Sigmoid colon (tissue), 4 donors: ENCODE measurements around the gene APOBEC3B.

Experiments used
- POLR2A ChIP-seq, 2 donors: fragments of 450-650 bp; IDR thresholded peaks; one replicate each; pipeline ENCODE4 v1.6.1; 2016; ENCODE audit warnings: antibody characterized with exemption in 2 of 2, mild to moderate bottlenecking in 2 of 2, moderate library complexity in 2 of 2
- POLR2AphosphoS5 ChIP-seq, 4 donors: sonication (generic); formaldehyde crosslinking; IDR thresholded peaks; one replicate each; pipeline ENCODE4 v1.6.1; 2017; ENCODE audit warnings: antibody characterized with exemption in 4 of 4
- TF ChIP-seq, protein P1 (sequence below), 4 experiments: fragments of 450-650 bp in 3 of 4; fragments of 200-600 bp in 1 of 4; IDR thresholded peaks; one replicate each; pipeline ENCODE4 v1.5.1; 2016 to 2019; ENCODE audit warnings: antibody characterized with exemption in 4 of 4, mild to moderate bottlenecking in 3 of 4, moderate library complexity in 2 of 4

DNA sequence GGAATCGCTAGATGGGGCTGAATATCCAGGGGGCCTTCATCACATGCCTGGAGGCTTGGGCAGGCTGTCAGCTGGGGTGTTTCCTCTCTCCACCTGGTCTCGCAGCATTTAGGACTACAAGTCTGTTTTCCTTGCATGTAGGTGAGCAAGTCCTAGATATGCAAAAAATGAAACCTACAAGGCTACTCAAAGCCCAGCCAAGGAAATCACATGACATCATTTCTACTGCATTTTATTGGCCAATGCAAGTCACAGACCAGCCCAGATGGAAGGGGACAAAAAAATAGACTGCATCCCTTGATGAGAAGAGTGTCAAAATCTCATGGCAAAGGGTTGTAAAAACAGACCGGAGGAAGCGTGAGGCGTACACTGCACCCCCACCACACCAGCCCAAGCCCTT lies 9.6 kb upstream of the APOBEC3B start:
- TF ChIP-seq POLR2A (IDR thresholded peaks at IDR 0.05), result no peak
- TF ChIP-seq, protein P1, sequence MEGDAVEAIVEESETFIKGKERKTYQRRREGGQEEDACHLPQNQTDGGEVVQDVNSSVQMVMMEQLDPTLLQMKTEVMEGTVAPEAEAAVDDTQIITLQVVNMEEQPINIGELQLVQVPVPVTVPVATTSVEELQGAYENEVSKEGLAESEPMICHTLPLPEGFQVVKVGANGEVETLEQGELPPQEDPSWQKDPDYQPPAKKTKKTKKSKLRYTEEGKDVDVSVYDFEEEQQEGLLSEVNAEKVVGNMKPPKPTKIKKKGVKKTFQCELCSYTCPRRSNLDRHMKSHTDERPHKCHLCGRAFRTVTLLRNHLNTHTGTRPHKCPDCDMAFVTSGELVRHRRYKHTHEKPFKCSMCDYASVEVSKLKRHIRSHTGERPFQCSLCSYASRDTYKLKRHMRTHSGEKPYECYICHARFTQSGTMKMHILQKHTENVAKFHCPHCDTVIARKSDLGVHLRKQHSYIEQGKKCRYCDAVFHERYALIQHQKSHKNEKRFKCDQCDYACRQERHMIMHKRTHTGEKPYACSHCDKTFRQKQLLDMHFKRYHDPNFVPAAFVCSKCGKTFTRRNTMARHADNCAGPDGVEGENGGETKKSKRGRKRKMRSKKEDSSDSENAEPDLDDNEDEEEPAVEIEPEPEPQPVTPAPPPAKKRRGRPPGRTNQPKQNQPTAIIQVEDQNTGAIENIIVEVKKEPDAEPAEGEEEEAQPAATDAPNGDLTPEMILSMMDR (IDR thresholded peaks at IDR 0.05), result no peak
- no peak for TF ChIP-seq POLR2AphosphoS5 (IDR thresholded peaks at IDR 0.05)
